Measurements from ENCODE around the gene INTS12. TPM values are rescaled to one million over a fixed set of nuclear protein-coding genes. Genes with fewer than 3 reads are reported as not detected.

Gene INTS12
- total and polyA plus RNA-seq, 3 experiments from 2014 or later, result 20.2 to 27.3 (median 21.8) TPM

DNA sequence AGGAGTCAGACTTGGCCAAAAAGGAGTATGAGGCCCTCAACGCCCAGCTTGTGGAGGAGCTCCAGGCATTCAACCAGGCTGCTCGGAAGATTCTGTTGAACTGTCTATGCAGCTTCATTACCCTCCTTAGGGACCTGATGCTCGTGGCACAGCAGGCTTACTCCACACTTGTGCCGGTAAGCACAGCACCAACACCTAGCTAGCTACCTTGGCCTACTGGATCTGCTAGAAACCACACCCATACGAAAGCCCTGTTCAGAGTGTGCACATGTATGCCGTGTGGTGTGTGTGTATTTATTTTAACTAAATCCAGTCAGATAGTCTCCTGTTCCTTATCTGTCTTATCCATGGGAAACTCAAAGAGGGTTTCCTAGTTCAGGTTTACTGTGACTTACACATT lies 49.3 kb downstream of the INTS12 start:
- Histone ChIP-seq H3K27me3 (ENCODE audit: insufficient read depth, low read length, poor library complexity, severe bottlenecking) (no peaks in the 10 kb centered on the region), H3K27ac (ENCODE audit: low read depth, low read length) (no peak overlapping the region), H3K36me3 (ENCODE audit: insufficient read depth, low read length) (no peaks in the 10 kb centered on the region), H3K4me3 (ENCODE audit: low read length) (no peak overlapping the region), H3K9me3 (ENCODE audit: low read length) (no peaks in the 10 kb centered on the region), H3K4me1 (ENCODE audit: insufficient read depth, low read length) (no peaks in the 10 kb centered on the region)
- H3K4me3 Mint-ChIP-seq, result no peak overlapping the region
- no peaks in the 10 kb centered on the region for H3K4me1 Mint-ChIP-seq
- peaks cover 0 to 11% of the 10 kb centered on the region in 2 donors for H3K27me3 Mint-ChIP-seq
- ChIA-PET POLR2A (no interaction called here), CTCF (interaction anchor here (0.7 kb wide), 1 partner anchor 10 kb away, joined by 3 read pairs; no protein-coding TSS in a partner anchor)
- no peaks in the 10 kb centered on the region for H3K36me3 Mint-ChIP-seq
- no peak for DNase-seq
- H3K9me3 Mint-ChIP-seq, result no peaks in the 10 kb centered on the region
- peak overlapping the region in 1 of 8 donors; percentile 51 for H3K27ac Mint-ChIP-seq

DNA sequence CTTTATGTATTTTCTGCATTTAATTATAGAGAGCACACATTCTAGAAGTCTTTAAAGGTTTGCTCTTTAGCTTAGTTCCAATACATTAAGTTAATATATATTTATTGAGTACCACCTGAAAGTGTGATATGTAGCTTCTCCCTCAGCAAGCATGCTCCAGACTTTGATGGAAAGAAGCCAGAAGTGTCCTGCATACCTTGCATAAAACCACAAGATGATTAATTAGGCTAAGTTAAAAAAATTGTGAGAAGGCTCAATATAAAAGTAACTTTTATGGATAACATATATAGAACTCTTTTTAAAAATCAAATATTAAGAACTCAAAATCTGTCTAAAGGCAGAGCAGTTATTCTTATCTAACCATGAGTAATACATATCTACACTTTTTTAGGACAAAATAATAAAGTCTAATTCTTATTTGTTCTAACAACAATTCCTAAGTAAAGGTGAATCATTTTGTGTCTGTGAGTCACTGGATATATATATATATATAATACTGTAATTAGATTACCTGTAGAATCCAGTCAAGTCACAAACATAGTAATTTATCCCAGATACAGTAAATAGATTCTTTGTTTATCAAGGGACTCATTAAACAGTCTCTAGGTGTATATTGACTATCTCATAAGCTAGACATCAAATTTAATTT lies 51.2 kb downstream of the INTS12 start:
- H3K9me3 ChIP-seq (ENCODE audit: low read length), result no peaks in the 10 kb centered on the region
- no peaks in the 10 kb centered on the region for H3K36me3 Mint-ChIP-seq
- no peak overlapping the region for H3K27ac ChIP-seq (ENCODE audit: low read depth, low read length)
- no peaks in the 10 kb centered on the region for H3K4me1 Mint-ChIP-seq
- no peaks in the 10 kb centered on the region for H3K9me3 Mint-ChIP-seq
- no peaks in the 10 kb centered on the region for H3K4me1 ChIP-seq (ENCODE audit: insufficient read depth, low read length)
- DNase-seq, result no peak
- CTCF ChIA-PET, result no interaction called here
- no peak overlapping the region for H3K27ac Mint-ChIP-seq
- H3K27me3 Mint-ChIP-seq, result peaks cover 0 to 6% of the 10 kb centered on the region in 2 donors
- H3K4me3 ChIP-seq (ENCODE audit: low read length), result no peak overlapping the region
- H3K36me3 ChIP-seq (ENCODE audit: insufficient read depth, low read length), result no peaks in the 10 kb centered on the region
- POLR2A ChIA-PET, result no interaction called here
- H3K4me3 Mint-ChIP-seq, result no peak overlapping the region
- H3K27me3 ChIP-seq (ENCODE audit: insufficient read depth, low read length, poor library complexity, severe bottlenecking), result no peaks in the 10 kb centered on the region

DNA sequence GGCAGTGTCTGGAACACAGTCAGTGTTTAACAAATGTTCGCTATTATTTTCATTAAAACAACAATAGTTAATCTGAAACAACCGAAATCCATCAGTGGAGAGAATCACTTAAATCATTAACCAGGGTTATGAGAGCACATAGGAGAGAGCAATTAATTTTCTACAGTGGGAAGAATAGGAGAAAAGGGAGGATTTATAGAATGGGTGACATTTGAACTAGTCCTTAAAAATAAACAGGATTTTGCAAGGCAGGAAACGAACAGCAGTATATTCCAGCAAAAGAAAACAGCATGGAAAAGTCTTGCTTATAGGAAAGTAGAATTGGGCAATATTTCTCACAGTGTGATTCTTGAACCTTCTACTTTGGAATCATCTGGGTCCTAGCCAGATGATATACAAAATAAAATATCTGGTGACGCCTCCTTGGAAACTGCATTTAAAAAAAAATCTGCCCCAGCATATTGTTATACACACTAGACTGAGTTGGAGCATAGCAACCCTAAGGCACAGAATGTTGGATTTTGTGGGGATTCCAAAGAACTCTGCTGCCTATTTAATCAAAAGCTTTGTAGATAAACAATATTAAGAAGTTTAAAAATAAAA lies 56.1 kb downstream of the INTS12 start:
- no peaks in the 10 kb centered on the region for H3K9me3 ChIP-seq (ENCODE audit: low read length)
- POLR2A ChIA-PET, result no interaction called here
- Mint-ChIP-seq H3K36me3 (no peaks in the 10 kb centered on the region), H3K27ac (no peak overlapping the region), H3K27me3 (peaks cover 5 to 23% of the 10 kb centered on the region in 2 donors), H3K9me3 (no peaks in the 10 kb centered on the region), H3K4me3 (no peak overlapping the region), H3K4me1 (no peaks in the 10 kb centered on the region)
- no peaks in the 10 kb centered on the region for H3K4me1 ChIP-seq (ENCODE audit: insufficient read depth, low read length)
- CTCF ChIA-PET, result no interaction called here
- DNase-seq, result no peak
- H3K4me3 ChIP-seq (ENCODE audit: low read length), result no peak overlapping the region
- no peak overlapping the region for H3K27ac ChIP-seq (ENCODE audit: low read depth, low read length)
- H3K36me3 ChIP-seq (ENCODE audit: insufficient read depth, low read length), result no peaks in the 10 kb centered on the region
- H3K27me3 ChIP-seq (ENCODE audit: insufficient read depth, low read length, poor library complexity, severe bottlenecking), result no peaks in the 10 kb centered on the region

DNA sequence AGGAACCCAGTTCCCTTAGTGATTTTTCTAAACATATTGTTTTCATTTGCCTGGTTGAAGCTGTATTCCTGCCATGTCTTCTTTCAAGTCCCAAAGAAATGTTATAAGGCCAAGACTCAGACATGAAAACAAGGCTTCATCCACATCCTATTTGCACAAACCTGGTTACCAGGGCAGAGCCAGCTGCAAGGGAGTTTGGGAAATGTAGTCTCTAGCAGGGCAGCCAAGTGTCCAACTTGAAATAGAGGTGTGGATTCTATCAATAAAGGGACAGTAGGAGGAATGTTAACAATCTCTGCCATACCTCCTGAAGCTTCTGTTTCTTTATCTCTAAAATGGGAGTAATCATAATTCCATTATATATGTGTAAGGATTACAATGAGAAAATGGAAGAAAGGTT lies 56.6 kb downstream of the INTS12 start:
- ChIA-PET CTCF (no interaction called here), POLR2A (no interaction called here)
- H3K27ac ChIP-seq (ENCODE audit: low read depth, low read length), result no peak overlapping the region
- Mint-ChIP-seq H3K9me3 (no peaks in the 10 kb centered on the region), H3K36me3 (no peaks in the 10 kb centered on the region), H3K4me3 (no peak overlapping the region), H3K27ac (no peak overlapping the region), H3K4me1 (no peaks in the 10 kb centered on the region), H3K27me3 (peaks cover 5 to 27% of the 10 kb centered on the region in 2 donors)
- no peaks in the 10 kb centered on the region for H3K9me3 ChIP-seq (ENCODE audit: low read length)
- H3K4me3 ChIP-seq (ENCODE audit: low read length), result no peak overlapping the region
- H3K27me3 ChIP-seq (ENCODE audit: insufficient read depth, low read length, poor library complexity, severe bottlenecking), result no peaks in the 10 kb centered on the region
- no peaks in the 10 kb centered on the region for H3K4me1 ChIP-seq (ENCODE audit: insufficient read depth, low read length)
- DNase-seq, result no peak
- H3K36me3 ChIP-seq (ENCODE audit: insufficient read depth, low read length), result no peaks in the 10 kb centered on the region

DNA sequence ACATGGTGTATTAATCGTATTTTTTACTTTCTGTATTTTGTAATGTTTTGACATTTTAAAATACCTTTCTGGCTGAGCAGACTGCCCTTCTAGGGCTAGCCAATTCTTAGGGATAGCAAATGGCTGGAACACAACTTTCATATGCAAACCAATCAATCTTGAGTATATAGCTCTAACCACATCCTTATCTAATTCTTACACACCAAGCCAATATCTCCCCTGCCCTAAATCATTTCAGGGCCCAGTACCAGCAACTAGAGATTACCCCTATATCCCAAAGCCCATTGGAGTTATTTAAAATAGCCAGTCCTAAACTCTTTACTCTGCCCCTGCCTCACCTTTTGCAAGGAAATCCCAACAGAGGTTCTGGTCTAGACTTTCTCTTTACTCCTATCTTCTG lies 58.3 kb downstream of the INTS12 start:
- H3K9me3 ChIP-seq (ENCODE audit: low read length), result no peaks in the 10 kb centered on the region
- H3K27ac Mint-ChIP-seq, result no peak overlapping the region
- no peaks in the 10 kb centered on the region for H3K36me3 Mint-ChIP-seq
- POLR2A ChIA-PET, result no interaction called here
- H3K4me3 ChIP-seq (ENCODE audit: low read length), result no peak overlapping the region
- H3K27me3 Mint-ChIP-seq, result peaks cover 5 to 31% of the 10 kb centered on the region in 2 donors
- H3K4me1 ChIP-seq (ENCODE audit: insufficient read depth, low read length), result no peaks in the 10 kb centered on the region
- no peaks in the 10 kb centered on the region for H3K9me3 Mint-ChIP-seq
- CTCF ChIA-PET, result no interaction called here
- no peak overlapping the region for H3K27ac ChIP-seq (ENCODE audit: low read depth, low read length)
- DNase-seq, result no peak
- no peaks in the 10 kb centered on the region for H3K36me3 ChIP-seq (ENCODE audit: insufficient read depth, low read length)
- H3K4me3 Mint-ChIP-seq, result no peak overlapping the region
- no peaks in the 10 kb centered on the region for H3K27me3 ChIP-seq (ENCODE audit: insufficient read depth, low read length, poor library complexity, severe bottlenecking)
- H3K4me1 Mint-ChIP-seq, result no peaks in the 10 kb centered on the region

DNA sequence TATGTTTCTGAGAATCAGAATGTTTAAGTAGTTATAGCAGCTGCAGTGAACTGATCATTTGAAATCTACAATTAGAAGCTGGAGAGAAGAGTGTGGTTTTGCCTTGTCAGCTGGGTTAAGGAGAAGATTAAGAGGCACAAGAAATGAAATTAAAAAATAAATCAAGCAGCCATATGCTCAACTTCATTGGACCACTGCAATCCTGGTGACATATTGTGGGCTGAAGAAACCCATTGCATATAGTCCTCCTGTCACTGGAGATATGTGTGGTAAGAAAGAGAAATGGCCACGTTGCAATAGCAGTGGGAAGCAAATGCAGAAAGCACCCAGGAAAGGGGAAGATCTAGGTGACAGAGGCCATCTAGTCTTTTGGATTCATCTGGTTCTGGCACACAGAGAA lies 63.0 kb downstream of the INTS12 start:
- H3K9me3 Mint-ChIP-seq, result no peaks in the 10 kb centered on the region
- H3K4me3 ChIP-seq (ENCODE audit: low read length), result no peak overlapping the region
- no peaks in the 10 kb centered on the region for H3K27me3 ChIP-seq (ENCODE audit: insufficient read depth, low read length, poor library complexity, severe bottlenecking)
- H3K36me3 Mint-ChIP-seq, result no peaks in the 10 kb centered on the region
- H3K9me3 ChIP-seq (ENCODE audit: low read length), result no peaks in the 10 kb centered on the region
- ChIA-PET POLR2A (no interaction called here), CTCF (no interaction called here)
- peaks cover 12 to 30% of the 10 kb centered on the region in 2 donors for H3K27me3 Mint-ChIP-seq
- no peaks in the 10 kb centered on the region for H3K4me1 Mint-ChIP-seq
- no peaks in the 10 kb centered on the region for H3K4me1 ChIP-seq (ENCODE audit: insufficient read depth, low read length)
- no peak overlapping the region for H3K4me3 Mint-ChIP-seq
- H3K36me3 ChIP-seq (ENCODE audit: insufficient read depth, low read length), result no peaks in the 10 kb centered on the region
- no peak overlapping the region for H3K27ac Mint-ChIP-seq
- no peak overlapping the region for H3K27ac ChIP-seq (ENCODE audit: low read depth, low read length)
- DNase-seq, result no peak

DNA sequence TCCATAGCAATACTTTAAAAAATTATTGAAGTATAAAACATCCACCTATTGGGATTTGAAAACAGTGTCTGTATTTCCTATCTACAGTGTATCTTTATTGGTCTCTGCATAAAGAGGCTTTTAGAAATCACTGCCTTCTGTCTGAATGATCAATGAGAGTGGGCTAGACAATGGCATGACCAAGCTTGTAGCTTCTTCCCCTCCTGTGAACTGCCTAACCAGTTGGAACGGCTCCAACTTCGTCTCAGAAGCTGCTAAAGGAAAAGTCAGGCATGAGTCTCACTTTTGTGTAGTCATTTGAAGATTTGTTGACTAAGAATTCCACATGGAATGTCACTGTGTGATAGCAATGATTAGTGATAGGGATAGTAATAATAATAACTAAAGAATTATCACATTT lies 64.2 kb downstream of the INTS12 start:
- ChIA-PET CTCF (no interaction called here), POLR2A (no interaction called here)
- H3K27me3 Mint-ChIP-seq, result peaks cover 12 to 26% of the 10 kb centered on the region in 2 donors
- Histone ChIP-seq H3K27me3 (ENCODE audit: insufficient read depth, low read length, poor library complexity, severe bottlenecking) (no peaks in the 10 kb centered on the region), H3K27ac (ENCODE audit: low read depth, low read length) (no peak overlapping the region), H3K9me3 (ENCODE audit: low read length) (no peaks in the 10 kb centered on the region), H3K4me1 (ENCODE audit: insufficient read depth, low read length) (no peaks in the 10 kb centered on the region), H3K4me3 (ENCODE audit: low read length) (no peak overlapping the region), H3K36me3 (ENCODE audit: insufficient read depth, low read length) (no peaks in the 10 kb centered on the region)
- no peaks in the 10 kb centered on the region for H3K9me3 Mint-ChIP-seq
- H3K36me3 Mint-ChIP-seq, result no peaks in the 10 kb centered on the region
- H3K4me3 Mint-ChIP-seq, result no peak overlapping the region
- DNase-seq, result no peak
- H3K4me1 Mint-ChIP-seq, result no peaks in the 10 kb centered on the region
- H3K27ac Mint-ChIP-seq, result no peak overlapping the region

DNA sequence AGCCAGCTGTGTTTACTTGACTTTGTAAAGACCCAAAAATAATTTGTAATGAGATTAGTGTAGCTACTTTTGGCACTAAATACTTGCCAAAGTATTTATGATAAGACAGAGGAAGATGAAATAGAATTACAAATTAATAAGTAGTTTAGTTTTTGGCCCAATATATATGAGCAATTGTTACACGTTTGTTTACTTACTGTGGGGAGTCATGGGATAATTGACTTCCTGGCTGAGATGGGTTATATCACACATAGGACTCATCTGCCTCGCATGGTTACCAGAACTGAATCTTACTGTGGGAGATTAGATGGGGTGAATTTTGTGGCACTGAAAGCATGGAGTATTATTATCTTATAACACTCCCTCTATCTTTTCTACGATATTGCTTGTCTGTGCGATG lies 66.6 kb downstream of the INTS12 start:
- DNase-seq, result no peak
- Mint-ChIP-seq H3K27ac (no peak overlapping the region), H3K4me3 (no peak overlapping the region), H3K27me3 (peaks cover 10 to 12% of the 10 kb centered on the region in 2 donors), H3K9me3 (no peaks in the 10 kb centered on the region), H3K4me1 (peaks cover 0 to 4% (median 3%) of the 10 kb centered on the region in 3 donors), H3K36me3 (no peaks in the 10 kb centered on the region)
- no peaks in the 10 kb centered on the region for H3K9me3 ChIP-seq (ENCODE audit: low read length)
- no peaks in the 10 kb centered on the region for H3K36me3 ChIP-seq (ENCODE audit: insufficient read depth, low read length)
- no peak overlapping the region for H3K27ac ChIP-seq (ENCODE audit: low read depth, low read length)
- CTCF ChIA-PET, result no interaction called here
- H3K4me1 ChIP-seq (ENCODE audit: insufficient read depth, low read length), result no peaks in the 10 kb centered on the region
- no peak overlapping the region for H3K4me3 ChIP-seq (ENCODE audit: low read length)
- POLR2A ChIA-PET, result no interaction called here
- no peaks in the 10 kb centered on the region for H3K27me3 ChIP-seq (ENCODE audit: insufficient read depth, low read length, poor library complexity, severe bottlenecking)
